ENCODE results near the gene FZD7.

GRCh38 chr2:202067589-202067988, 33.9 kb downstream of the FZD7 start:
- no peak for TF ChIP-seq CTCF (IDR thresholded peaks at IDR 0.05)
- TF ChIP-seq POLR2A (IDR thresholded peaks at IDR 0.05): no peak
